HuH-7 (cell line): ENCODE data around the gene TREH.
"Not testable (repeated sequence)": the region's sequence is repeated elsewhere in the genome, so short reads cannot be mapped to it uniquely, and the experiment has no call there.

Experiments
- DNase-seq: peaks from one replicate; pipeline ENCODE4 v3.0.0; 2011; ENCODE audit warnings: low spot score

The TREH gene, protein sequence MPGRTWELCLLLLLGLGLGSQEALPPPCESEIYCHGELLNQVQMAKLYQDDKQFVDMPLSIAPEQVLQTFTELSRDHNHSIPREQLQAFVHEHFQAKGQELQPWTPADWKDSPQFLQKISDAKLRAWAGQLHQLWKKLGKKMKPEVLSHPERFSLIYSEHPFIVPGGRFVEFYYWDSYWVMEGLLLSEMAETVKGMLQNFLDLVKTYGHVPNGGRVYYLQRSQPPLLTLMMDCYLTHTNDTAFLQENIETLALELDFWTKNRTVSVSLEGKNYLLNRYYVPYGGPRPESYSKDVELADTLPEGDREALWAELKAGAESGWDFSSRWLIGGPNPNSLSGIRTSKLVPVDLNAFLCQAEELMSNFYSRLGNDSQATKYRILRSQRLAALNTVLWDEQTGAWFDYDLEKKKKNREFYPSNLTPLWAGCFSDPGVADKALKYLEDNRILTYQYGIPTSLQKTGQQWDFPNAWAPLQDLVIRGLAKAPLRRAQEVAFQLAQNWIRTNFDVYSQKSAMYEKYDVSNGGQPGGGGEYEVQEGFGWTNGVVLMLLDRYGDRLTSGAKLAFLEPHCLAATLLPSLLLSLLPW

DNA sequence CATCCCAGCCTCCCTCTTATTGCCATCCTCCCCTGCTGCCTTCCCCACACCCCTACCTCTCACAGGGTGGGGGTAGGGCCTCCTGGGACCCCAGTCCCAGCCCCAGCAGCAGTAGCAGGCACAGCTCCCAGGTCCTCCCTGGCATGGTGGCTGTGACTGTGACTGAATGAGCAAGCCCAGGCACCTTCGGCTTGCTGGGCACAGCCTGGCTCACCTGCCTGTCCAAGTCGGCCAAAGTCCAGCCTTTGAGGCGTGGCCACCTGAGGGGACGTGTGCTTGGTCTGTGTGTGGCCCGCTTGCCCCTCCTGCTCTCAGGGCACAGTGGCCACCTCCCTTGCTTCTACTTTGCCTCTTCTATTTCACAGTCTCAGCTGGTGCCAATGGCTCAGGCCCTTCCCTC lies at the start of gene TREH:
Gene TREH, minus strand, starts transcription at position 168 of the 400 bp plus-strand sequence. Its CDS starts 23 bp downstream, at position 145.
- DNase-seq: no peak

DNA sequence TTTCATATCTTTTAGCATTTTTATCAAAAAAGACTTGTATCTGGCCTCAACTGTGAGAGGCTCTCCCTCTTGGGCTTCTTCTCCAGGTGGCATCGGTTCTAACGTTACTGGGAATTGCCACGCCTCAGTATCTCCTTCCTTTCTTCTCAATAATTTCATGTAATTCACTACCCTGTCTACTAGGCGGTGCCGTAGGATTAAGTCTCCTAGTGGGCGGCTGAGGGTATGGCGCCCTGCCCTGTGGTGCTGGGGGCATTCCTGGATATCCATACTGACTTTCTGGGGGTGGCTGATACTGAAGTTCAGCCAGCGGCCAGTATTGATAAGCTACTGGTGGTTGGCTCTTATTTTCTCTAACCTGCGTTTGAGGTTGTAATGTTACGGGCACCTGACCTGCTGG lies 48.7 kb upstream of the TREH start:
- not testable (repeated sequence) for DNase-seq

DNA sequence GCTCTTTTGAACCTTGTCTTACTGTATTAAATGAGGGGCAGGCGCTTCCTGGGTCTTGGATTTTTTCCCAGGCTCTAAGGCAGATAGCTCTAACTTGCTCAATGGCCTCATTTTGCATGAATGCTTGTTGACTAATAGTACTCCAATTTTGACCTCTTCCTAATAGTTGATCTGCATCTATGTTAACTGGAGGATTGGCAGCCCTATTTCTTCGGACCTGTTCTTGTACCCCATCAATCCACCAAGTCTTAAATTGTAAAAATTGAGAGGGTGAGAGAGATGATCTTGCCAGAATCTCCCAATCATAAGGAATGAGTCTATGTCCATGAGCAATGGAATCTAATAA lies 48.2 kb upstream of the TREH start:
- DNase-seq: not testable (repeated sequence)

DNA sequence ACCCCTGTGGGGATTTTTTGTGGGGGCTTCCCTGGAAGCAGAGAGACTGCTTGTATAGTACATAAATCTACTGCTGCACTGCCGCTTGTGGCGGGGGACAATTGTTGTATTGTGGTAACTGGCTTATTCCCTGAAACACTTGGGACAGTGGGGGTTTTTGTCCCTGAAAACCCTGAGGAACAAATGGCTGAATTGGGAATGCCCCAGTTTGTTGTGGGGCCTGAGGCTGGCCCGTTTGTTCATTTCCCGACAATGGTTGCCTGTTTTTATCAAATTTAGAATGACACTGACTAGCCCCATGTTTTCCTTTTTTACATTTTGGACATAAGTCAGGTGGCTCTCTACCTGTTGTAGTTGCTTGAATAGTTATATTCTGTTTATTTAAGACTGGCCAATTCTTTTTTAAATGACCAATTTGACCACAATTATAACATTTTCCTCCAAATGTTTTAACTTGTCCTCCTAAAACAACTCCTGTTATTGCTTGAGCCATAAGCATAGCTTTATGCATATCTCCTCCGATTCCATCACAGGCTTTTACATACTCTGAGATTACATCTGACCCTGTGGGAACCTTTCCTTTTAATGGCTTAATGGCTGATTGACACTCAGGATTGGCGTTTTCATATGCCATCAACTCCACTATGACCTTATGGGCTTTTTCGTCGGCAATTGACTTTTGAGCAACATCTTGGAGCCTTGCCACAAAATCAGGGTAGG lies 47.7 kb upstream of the TREH start:
- DNase-seq: not testable (repeated sequence)

DNA sequence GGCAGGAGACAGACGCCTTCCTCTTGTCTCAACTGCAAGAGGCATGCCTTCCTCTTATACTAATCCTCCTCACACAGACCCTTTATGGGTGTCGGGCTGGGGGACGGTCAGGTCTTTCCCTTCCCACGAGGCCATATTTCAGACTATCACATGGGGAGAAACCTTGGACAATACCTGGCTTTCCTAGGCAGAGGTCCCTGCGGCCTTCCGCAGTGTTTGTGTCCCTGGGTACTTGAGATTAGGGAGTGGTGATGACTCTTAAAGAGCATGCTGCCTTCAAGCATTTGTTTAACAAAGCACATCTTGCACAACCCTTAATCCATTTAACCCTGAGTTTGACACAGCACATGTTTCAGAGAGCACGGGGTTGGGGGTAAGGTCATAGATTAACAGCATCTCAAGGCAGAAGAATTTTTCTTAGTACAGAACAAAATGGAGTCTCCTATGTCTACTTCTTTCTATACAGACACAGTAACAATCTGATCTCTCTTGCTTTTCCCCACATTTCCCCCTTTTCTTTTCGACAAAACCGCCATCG lies 42.1 kb upstream of the TREH start:
- not testable (repeated sequence) for DNase-seq

DNA sequence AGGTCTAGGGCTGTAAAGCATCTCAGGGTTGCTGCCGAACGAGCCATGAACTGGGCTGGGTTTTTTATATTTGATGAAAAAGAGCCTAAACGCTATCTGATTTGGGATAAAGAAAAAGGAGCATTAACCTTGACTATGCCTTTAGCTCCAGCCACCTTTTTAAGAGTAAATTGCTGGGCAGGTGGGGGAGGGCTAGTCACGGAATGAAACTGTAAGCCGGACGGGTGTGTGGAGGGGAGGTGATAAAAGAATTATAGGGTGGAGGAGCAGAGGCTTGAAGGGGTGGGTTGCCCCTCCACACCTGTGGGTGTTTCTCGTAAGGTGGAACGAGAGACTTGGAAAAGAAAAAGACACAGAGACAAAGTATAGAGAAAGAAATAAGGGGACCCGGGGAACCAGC lies 41.3 kb upstream of the TREH start:
- not testable (repeated sequence) for DNase-seq

DNA sequence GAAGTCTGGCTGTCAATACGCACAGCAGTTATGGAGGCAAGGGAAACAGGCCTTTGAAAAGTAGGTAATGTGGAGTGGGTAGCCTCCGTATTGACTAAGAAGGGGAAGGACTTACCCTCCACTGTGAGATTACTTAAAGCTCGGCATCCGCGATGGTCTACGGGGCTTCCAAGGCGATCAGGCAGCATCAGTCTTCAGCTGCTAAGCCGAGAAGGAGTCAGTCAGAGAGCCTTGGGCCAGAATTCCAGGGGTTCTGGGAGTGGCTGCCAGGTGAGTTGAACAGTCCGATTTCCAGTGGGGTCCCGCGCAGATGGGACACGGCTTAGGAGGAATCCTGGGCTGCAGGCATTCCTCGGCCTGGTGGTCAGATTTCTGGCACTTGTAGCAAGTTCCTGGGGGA lies 40.6 kb upstream of the TREH start:
- DNase-seq: not testable (repeated sequence)

DNA sequence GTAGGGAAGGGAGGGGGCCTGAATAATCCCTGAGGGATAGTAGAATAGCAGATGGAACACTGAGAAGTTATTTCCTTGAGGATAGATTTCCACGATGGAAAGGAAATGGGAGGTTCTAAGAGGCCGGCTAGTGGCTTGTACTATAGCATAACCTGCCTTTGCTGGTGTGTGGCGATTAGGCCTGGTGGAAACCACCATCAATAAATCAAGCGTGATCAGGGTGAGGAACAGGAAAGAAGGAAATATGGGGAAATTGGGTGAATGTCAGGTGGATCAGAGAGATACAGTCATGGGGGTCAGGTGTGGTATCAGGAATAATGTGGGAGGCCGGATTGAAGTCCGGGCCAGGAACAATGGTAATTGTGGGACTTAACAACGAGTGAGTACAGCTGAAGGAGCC lies 39.1 kb upstream of the TREH start:
- not testable (repeated sequence) for DNase-seq

DNA sequence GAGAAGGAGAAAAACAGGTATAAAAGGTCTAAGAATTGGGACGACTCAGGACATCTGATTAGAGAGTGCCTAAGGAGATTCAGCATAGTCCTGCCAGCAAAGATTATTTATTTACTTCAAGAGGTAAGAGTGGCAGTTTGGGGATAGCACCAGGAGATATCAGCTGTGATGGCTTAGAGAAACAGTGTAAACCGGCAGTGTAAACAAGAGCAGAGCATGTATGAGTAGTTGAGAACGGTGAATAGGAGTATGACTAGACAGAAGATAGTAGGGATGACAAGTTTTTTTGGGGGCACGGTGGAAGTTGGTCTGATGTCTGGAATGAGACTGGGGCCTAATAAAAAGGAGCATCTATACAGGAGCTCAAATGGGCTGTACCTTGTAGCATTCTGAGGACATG lies 38.3 kb upstream of the TREH start:
- DNase-seq: not testable (repeated sequence)

DNA sequence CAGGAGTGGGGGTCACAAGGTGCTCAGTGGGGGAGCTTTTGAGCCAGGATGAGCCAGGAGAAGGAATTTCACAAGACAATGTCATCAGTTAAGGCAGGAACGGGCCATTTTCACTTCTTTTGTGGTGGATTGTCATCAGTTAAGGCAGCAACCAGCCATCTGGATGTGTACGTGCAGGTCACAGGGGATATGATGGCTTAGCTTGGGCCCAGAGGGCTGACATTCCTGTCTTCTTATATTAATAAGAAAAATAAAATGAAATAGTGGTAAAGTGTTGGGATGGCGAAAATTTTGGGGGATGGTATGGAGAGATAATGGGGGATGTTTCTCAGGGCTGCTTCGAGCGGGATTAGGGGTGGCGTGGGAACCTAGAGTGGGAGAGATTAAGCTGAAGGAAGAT lies 37.8 kb upstream of the TREH start:
- DNase-seq: not testable (repeated sequence)

DNA sequence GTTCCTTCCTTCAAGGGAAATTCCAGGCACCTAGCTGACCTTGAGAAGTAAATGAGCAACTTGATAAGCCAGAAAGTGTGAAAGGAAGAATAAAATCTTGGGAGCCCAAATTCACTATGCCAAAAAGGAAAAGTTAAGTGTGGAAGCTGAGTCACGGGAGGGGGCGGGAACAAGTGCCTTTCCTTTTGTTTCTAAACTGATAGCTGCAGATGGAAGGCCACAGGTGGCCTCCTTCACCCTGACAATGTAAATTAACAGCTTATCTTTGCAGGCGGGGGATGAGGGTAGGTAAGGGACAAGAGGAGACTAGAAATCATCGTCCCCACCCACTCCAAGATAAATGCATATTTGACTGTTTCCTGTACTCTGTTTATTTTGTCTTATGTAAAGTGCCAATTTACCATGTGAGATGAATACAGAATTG lies 36.4 kb upstream of the TREH start:
- no peak for DNase-seq

DNA sequence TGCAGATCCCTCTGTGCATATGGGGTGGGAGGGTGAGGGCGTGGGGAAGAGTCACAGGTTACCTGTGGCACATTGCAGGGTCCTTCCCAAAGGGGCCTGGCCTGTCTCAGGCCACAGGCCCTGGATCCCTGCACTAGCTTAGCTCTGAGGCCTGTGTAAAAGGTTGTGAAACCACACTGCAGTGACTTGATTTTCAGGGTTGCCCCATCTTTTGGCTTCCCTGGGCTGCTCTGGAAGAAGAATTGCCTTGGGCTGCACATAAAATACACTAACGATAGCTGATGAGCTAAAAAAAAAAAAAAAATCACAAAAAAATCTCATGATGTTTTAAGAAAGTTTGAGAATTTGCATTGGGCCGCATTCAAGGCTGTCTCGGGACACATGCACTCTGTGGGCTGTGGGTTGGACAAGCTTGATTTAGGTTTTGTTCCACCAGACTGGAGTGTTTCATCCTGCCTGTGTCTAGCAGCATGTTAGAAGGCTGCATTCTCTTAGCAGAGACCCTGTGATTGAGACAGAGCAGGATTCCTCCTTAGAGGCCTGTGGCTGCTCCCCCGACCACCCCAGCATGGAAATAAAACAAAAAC lies 35.9 kb upstream of the TREH start:
- no peak for DNase-seq

DNA sequence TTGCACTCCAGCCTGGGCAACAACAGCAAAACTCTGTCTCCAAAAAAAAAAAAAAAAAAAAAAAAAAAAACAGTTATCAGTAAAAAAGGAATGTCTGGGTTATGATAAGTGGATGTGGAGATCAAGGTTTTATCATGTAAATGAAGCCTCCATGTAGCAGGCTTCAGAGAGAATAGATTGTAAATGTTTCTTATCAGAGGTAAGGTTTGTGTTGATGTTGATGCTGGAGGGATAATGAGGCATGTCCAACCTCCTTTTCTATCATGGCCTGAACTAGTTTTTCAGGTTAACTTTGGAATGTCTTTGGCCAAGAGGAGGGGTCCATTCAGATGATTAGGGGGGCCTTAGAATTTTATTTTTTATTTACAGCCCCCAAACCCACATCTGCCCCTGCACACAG lies 35.4 kb upstream of the TREH start:
- DNase-seq: no peak

DNA sequence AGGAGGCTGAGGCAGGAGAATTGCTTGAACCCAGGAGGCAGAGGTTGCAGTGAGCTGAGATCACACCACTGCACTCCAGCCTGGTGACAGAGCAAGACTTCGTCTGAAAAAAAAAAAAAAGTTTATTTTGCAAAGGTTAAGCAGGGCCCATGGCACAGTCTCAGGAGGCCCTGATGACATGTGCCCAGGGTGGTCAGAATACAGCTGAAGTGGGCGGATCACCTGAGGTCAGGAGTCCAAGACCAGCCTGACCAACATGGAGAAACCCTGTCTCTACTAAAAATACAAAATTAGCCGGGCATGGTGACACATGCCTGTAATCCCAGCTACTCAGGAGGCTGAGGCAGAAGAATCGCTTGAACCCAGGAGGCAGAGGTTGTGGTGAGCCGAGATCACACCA lies 35.0 kb upstream of the TREH start:
- not testable (repeated sequence) for DNase-seq

DNA sequence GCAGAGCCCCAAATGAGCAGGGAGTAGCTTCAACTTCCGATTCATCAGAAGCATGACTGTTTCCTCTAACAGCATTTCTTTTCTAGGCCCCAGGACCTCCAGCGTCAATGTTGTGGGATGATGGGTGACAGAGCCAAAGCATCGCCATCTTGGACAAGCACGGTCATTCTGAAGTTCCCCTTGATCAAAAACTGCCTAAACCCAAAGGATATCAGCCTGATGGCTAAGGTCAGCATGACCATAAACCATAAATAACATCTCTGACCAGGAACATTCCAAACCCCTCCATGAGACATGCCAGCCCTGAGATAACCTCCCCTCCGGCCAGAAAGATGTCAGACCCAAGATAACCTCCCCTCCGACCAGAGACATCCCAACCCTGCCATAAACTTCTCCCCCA lies 28.8 kb upstream of the TREH start:
- DNase-seq: no peak

DNA sequence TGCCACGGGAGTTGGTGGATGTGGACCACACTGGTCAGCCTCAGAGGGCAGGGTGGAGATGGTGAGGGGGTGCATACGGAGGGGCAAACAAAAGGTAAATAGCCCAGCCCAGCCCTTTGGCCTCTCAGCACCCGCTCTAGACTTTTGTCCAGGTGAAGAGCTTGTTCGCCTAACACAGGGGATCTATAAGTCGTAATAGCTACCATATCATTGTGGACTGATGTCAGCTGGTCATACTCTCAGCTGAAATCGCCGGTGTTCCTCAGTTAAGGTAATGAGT lies 27.0 kb upstream of the TREH start:
- no peak for DNase-seq

DNA sequence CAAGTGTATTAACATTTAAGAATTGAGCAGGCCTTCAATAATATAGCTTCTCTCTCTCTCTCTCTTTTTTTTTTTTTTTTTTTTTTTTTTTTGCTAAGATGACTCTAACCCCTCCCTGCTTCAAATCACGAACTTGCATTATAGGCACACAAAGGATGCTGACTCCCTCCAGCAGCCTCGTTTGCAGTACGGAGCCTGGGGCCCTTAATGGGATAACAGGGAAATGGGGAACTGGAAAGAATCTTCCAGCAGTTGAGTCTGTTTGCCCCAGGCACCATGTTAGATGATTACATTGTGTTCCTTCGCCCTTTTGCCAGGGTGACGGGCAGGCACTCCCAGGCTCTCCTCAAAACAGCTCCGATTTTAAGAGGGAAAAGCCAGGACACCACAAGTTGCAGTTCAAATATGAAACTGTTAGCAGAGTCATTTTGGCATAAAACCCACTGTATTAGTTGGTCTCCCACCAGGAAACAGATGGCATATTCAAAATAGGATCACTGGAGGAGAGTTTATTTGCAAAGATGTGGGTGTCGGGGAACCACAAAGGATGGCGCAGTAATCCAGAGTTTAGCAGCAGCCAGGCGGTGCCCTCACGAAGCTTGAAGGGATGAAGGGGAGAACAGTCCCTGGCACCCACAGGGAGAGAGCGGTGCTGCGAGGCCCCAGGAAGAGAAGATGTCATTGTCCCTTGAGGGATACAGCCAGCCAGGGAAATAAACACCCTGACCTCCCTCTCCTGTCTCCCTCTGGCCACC lies 26.5 kb upstream of the TREH start:
- DNase-seq: no peak

DNA sequence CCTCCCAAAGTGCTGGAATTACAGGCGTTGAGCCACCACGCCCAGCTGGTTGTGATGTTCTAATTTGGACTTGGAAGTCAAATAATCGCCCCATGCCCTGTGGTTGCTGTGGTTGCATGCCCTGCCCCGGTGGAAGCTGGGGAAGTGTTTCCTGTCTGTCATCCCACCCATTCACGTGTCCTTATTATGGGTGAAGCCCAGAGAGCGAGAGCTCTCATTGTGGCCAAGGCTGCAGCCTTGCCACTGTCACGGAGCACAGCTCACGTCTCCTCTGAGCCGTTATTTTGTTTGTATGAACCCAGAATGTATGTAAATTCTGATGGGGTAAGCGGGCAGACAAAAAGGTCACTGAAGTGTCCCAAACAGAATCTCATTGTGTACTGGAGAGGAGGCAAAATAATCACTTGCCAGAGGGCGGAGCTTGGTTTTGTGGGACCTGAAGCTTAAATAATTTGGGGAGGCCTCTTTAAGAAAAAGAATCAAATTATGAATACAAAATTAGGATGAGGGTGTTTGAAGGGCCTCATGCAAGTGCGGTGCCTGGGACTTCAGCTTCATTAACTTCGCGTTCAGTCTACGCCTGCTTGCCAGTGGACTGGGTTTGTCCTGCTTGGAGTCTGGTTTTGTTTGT lies 25.8 kb upstream of the TREH start:
- DNase-seq: no peak

DNA sequence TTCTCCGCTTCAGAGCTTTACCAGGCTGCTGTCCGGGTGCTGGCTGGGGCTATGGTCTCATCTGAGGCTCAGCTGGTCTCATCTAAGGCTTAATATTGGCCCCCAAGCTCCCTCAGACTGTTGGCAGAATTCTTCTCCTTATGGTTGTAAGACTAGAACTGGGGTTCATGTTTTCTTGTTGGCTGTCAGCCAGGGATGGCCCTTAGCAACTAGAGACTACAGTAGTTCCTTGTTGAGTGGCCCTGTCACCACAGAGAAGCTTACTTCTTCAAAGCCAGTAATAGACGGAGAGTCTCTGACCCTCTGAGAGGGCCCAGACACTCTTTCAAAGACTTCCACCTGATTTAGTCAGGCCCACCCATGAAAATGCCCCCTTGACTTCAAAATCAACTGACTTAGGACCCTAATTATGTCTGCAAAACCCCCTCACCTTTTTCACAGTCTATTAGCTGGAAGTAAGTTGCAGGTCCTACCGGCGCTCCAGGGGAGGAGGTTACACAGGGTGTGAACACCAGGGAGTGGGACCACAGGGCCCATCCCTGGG lies 24.2 kb upstream of the TREH start:
- DNase-seq: no peak

DNA sequence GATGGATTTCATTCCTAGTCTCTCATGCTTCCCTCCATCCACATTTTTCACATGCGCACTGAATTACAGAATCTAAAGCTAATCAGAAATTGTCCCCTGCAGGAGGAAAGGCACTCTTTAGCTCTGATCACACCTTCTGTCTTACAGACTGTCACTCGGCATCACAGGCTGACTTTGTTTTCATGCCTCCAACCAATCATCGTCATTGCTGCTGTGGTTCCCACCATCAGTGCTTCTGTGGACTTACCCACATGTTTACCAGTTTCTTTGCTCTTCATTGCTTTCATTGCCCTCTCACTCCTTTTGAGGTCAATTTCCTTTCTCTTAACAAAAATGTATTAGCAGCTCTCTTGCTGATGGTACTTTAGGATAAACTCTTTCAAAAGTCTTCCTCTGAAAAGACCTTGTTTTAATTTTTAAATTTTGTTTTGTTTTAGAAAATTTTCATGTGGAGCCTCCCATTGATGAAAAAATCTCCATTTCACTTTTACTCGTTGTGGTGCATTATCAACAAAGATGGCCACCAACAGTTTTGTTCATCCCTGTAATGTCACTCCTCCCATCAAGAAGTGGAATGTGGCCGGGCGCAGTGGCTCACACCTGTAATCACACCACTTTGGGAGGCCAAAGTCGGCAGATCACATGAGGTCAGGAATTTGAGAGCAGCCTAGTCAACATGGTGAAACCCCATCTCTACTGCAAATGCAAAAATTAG lies 20.2 kb upstream of the TREH start:
- DNase-seq: no peak

DNA sequence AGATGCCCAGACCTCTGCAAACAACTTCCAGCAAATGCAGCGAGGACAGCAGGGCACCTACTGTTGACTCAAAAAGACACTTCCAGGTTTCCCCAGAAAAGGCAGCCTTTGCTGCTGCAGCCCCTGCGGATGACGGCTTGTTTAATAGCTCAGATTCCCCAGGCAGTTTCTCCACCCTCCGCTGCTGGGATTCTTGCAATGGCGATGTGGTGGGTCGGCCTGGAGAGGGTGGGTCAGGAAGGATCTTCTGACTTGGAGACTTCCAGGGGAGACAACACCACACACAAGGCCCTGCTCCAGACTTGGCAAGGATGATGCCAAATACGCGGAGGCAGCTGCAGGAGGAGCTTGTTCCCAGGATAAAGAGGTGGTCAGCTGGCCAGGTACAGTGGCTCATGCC lies 17.9 kb upstream of the TREH start:
- no peak for DNase-seq
